Tibial nerve (tissue), 4 donors: ENCODE results near the gene RMND5A. TPM values are rescaled to one million over a fixed set of nuclear protein-coding genes. Genes with fewer than 3 reads are reported as not detected.

Experiments
- DNase-seq, 2 donors: peaks; one replicate each; pipeline ENCODE4 v3.0.0-alpha.2; 2019; ENCODE audit warnings: low spot score in 2 of 2
- H3K27ac ChIP-seq, 4 donors: fragments of 200-600 bp; sonication (generic) in 3 of 4; one replicate each; pipeline ENCODE4 v1.5.1; 2017 to 2019; ENCODE audit warnings: mild to moderate bottlenecking in 1 of 4
- H3K27me3 ChIP-seq, 2 donors: fragments of 200-600 bp; sonication (generic) in 1 of 2; one replicate each; pipeline versions ENCODE4 v1.5.1 to v1.6.0; 2017 to 2019
- H3K36me3 ChIP-seq, 3 donors: fragments of 200-600 bp; sonication (generic); one replicate each; pipeline ENCODE4 v1.5.1; 2018 to 2019
- H3K4me1 ChIP-seq, 4 donors: fragments of 200-600 bp; sonication (generic) in 3 of 4; one replicate each; pipeline ENCODE4 v1.5.1; 2017 to 2019
- H3K4me3 ChIP-seq, 4 donors: fragments of 200-600 bp; sonication (generic) in 3 of 4; one replicate each; pipeline ENCODE4 v1.5.1; 2017 to 2019; ENCODE audit warnings: mild to moderate bottlenecking in 1 of 4, moderate library complexity in 1 of 4
- H3K9me3 ChIP-seq, 4 donors: fragments of 200-600 bp; sonication (generic) in 3 of 4; one replicate each; pipeline ENCODE4 v1.5.1; 2017 to 2019
- CTCF ChIP-seq, 5 experiments: fragments of 200-600 bp in 3 of 5; fragments of 450-650 bp in 2 of 5; sonication (generic) in 3 of 5; IDR thresholded peaks; one replicate each; pipeline ENCODE4 v1.5.1; 2016 to 2019; ENCODE audit warnings: antibody characterized with exemption in 5 of 5, mild to moderate bottlenecking in 3 of 5, moderate library complexity in 2 of 5
- EP300 ChIP-seq, 2 donors: sonication (generic); formaldehyde crosslinking; IDR thresholded peaks; one replicate each; pipeline ENCODE4 v1.6.1; 2017; ENCODE audit warnings: antibody characterized with exemption in 2 of 2, mild to moderate bottlenecking in 1 of 2
- POLR2A ChIP-seq, 2 donors: fragments of 450-650 bp; IDR thresholded peaks; one replicate each; pipeline ENCODE4 v1.6.1; 2017; ENCODE audit warnings: antibody characterized with exemption in 2 of 2, mild to moderate bottlenecking in 2 of 2, moderate library complexity in 2 of 2
- WGBS, 2 donors: methylation state at CpG; one replicate each; pipeline ENCODE4 v1.1.5; 2018; 5-methylcytosine and 5-hydroxymethylcytosine counted together
- total RNA-seq, 4 donors: library from RNA; depleted of rRNA; stranded (reverse); fragments of >200 nt; gene quantifications; one replicate each; pipeline ENCODE4 v1.1.0, GENCODE V29; 2016

Gene RMND5A
- total RNA-seq, 4 donors from 2014 or later, result 40.5 to 59.9 (median 48.5) TPM

GRCh38 chr2:86781363-86781762 is 61.3 kb downstream of the RMND5A start:
- Histone ChIP-seq H3K27me3 (no peaks in the 10 kb centered on the region), H3K4me1 (peaks cover 0 to 2% (median 0%) of the 10 kb centered on the region in 4 donors), H3K36me3 (peaks cover 0 to 9% (median 0%) of the 10 kb centered on the region in 3 donors), H3K27ac (no peak overlapping the region), H3K9me3 (no peaks in the 10 kb centered on the region), H3K4me3 (no peak overlapping the region)
- WGBS, 2 donors, result 73 to 81% methylated on average over 9 of the region's 9 CpGs
- no peak for DNase-seq
- TF ChIP-seq CTCF (IDR thresholded peaks at IDR 0.05) (no peak), EP300 (IDR thresholded peaks at IDR 0.05) (no peak), POLR2A (IDR thresholded peaks at IDR 0.05) (no peak)

GRCh38 chr2:86782748-86783147 is 62.7 kb downstream of the RMND5A start:
- no peak for TF ChIP-seq POLR2A (IDR thresholded peaks at IDR 0.05)
- no peak for TF ChIP-seq EP300 (IDR thresholded peaks at IDR 0.05)
- TF ChIP-seq CTCF (IDR thresholded peaks at IDR 0.05), result no peak
- H3K36me3 ChIP-seq, result no peaks in the 10 kb centered on the region
- no peaks in the 10 kb centered on the region for H3K9me3 ChIP-seq
- H3K27me3 ChIP-seq, result no peaks in the 10 kb centered on the region
- DNase-seq, result no peak
- no peak overlapping the region for H3K4me3 ChIP-seq
- WGBS, 2 donors, result 85 to 87% methylated on average over 7 of the region's 7 CpGs
- H3K4me1 ChIP-seq, result peaks cover 0 to 3% (median 0%) of the 10 kb centered on the region in 4 donors
- H3K27ac ChIP-seq, result no peak overlapping the region

- no peak for DNase-seq
- no peaks in the 10 kb centered on the region for H3K36me3 ChIP-seq
- H3K4me3 ChIP-seq, result no peak overlapping the region
- no peak overlapping the region for H3K27ac ChIP-seq
- no peak for TF ChIP-seq EP300 (IDR thresholded peaks at IDR 0.05)
- no peak for TF ChIP-seq POLR2A (IDR thresholded peaks at IDR 0.05)
- TF ChIP-seq CTCF (IDR thresholded peaks at IDR 0.05), result no peak
- WGBS, 2 donors, result 67 to 76% methylated on average over 8 of the region's 8 CpGs
- H3K4me1 ChIP-seq, result peaks cover 0 to 12% (median 0%) of the 10 kb centered on the region in 4 donors
- peaks cover 0 to 1% of the 10 kb centered on the region in 2 donors for H3K27me3 ChIP-seq
- H3K9me3 ChIP-seq, result no peaks in the 10 kb centered on the region
These were observed 63.7 kb downstream of the RMND5A start for GRCh38 chr2:86783615-86784339.

GRCh38 chr2:86785456-86785855 is 65.4 kb downstream of the RMND5A start:
- H3K27ac ChIP-seq, result no peak overlapping the region
- no peak for TF ChIP-seq CTCF (IDR thresholded peaks at IDR 0.05)
- no peak for TF ChIP-seq POLR2A (IDR thresholded peaks at IDR 0.05)
- no peak for TF ChIP-seq EP300 (IDR thresholded peaks at IDR 0.05)
- H3K4me3 ChIP-seq, result no peak overlapping the region
- H3K4me1 ChIP-seq, result peaks cover 0 to 28% (median 12%) of the 10 kb centered on the region in 4 donors
- peaks cover 0 to 18% of the 10 kb centered on the region in 2 donors for H3K27me3 ChIP-seq
- WGBS, 2 donors, result 85 to 93% methylated on average over 9 of the region's 9 CpGs
- no peaks in the 10 kb centered on the region for H3K9me3 ChIP-seq
- no peak for DNase-seq
- no peaks in the 10 kb centered on the region for H3K36me3 ChIP-seq

GRCh38 chr2:86786001-86786536 is 66.0 kb downstream of the RMND5A start:
- peaks cover 0 to 24% of the 10 kb centered on the region in 2 donors for H3K27me3 ChIP-seq
- H3K9me3 ChIP-seq, result no peaks in the 10 kb centered on the region
- TF ChIP-seq POLR2A (IDR thresholded peaks at IDR 0.05), result no peak
- TF ChIP-seq EP300 (IDR thresholded peaks at IDR 0.05), result no peak
- no peak for TF ChIP-seq CTCF (IDR thresholded peaks at IDR 0.05)
- no peak overlapping the region for H3K27ac ChIP-seq
- H3K4me3 ChIP-seq, result no peak overlapping the region
- WGBS, 2 donors, result 55 to 59% methylated on average over 10 of the region's 10 CpGs
- H3K4me1 ChIP-seq, result peaks cover 0 to 34% (median 17%) of the 10 kb centered on the region in 4 donors
- no peaks in the 10 kb centered on the region for H3K36me3 ChIP-seq
- no peak for DNase-seq
